ENCODE measurements around the gene MAP2K7.

The MAP2K7 gene

DNA sequence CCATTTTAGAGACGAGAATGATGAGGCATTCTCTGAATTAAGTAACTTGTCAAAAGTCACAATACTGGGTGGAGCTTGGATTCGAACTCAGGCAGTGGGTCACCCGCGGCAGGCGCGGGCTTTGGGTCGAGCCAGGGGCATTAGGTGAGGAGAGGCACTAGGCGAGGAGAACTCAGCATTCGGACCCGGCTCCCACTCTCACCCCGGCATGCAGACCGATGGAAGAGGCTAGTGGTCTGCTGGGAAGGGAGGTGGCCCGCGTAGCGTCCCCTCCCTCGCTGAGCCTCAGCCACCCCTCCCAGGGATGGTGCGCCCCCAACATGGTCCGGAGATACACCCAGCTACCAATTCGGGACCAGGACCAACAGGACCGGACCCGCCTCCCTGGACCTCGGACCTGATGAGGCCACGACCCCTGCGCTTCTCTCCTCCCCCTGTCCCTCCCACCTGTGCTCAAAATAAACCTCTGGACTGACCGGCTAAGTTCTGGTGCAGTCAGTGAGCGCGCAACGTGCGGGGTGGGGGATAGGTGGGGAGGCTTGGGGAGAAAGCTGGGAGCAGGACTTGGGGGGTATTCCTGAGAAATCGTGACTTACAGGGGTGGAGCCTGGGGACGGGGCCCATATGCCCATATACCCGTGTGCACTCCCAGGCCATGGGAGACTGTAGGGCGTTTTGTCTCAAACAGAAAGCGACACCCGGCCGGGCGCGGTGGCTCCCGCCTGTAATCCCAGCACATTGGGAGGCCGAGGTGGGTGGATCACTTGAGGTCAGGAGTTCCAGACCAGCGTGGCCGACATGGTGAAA, 15.1 kb downstream of the MAP2K7 start:
- H3K4me3 ChIP-seq (ENCODE audit: low read depth, low read length): no peak overlapping the region
- TF ChIP-seq CTCF (IDR thresholded peaks at IDR 0.05; ENCODE audit: low read depth, low read length, missing control alignments): no peak
- DNase-seq (ENCODE audit: low read depth): no peak

GRCh38 chr19:7919610-7920518, 16.2 kb downstream of the MAP2K7 start, which contains the start of gene SNAPC2:
Gene SNAPC2, plus strand, starts transcription at chr19:7920338. Its CDS starts 29 bp downstream, at chr19:7920367.
- peak within 1 kb of the TSS; percentile 80 for H3K4me3 ChIP-seq (ENCODE audit: low read depth, low read length)
- no peak for TF ChIP-seq CTCF (IDR thresholded peaks at IDR 0.05; ENCODE audit: low read depth, low read length, missing control alignments)
- DNase-seq (ENCODE audit: low read depth): peak; percentile 80

GRCh38 chr19:7920519-7921301, 17.0 kb downstream of the MAP2K7 start:
- peak overlapping the region; percentile 80 for H3K4me3 ChIP-seq (ENCODE audit: low read depth, low read length)
- no peak for TF ChIP-seq CTCF (IDR thresholded peaks at IDR 0.05; ENCODE audit: low read depth, low read length, missing control alignments)
- DNase-seq (ENCODE audit: low read depth): peak; percentile 87

DNA sequence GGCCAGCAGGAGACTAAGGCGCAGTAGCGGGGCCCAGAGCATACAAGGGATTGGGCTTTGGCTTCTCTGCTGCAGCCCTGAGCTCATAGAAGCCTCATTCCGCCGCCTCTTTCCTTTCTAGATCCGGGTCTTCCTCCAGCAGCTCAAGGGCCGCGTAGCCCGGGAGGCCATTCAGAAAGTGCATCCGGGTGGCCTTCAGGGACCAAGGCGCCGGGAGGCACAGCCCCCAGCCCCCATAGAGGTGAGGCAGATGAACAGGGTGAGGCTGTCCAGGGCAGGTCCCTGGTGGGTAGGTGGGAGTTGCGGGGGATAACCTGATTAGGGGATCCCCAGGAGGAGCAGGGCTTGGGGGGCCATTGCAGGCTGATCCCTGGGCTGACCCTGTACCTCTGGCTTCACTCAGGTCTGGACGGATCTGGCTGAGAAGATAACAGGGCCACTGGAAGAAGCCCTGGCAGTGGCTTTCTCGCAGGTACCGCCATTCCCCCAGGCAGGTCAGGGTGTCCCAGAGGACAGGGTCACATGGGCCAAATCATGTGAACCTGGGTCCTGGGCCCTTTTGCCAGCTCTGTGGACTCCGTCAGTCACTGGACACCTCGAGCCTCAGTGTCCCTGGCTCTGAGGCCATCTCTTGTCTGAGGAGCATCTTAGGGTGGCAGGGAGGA, 17.8 kb downstream of the MAP2K7 start:
- peak; percentile 3 for TF ChIP-seq CTCF (IDR thresholded peaks at IDR 0.05; ENCODE audit: low read depth, low read length, missing control alignments)
- no peak for DNase-seq (ENCODE audit: low read depth)
- H3K4me3 ChIP-seq (ENCODE audit: low read depth, low read length): peak overlapping the region; percentile 68

- no peak overlapping the region for H3K4me3 ChIP-seq (ENCODE audit: low read depth, low read length)
- TF ChIP-seq CTCF (IDR thresholded peaks at IDR 0.05; ENCODE audit: low read depth, low read length, missing control alignments): no peak
- no peak for DNase-seq (ENCODE audit: low read depth)
These were observed 18.5 kb downstream of the MAP2K7 start for GRCh38 chr19:7921967-7922835.

Data from GM12864 (cell line).